Neural cell (in vitro differentiated cells): Measurements from ENCODE around the gene BRICD5. TPM values are rescaled to one million over a fixed set of nuclear protein-coding genes. Genes with fewer than 3 reads are reported as not detected.

Experiments used
- H2AFZ ChIP-seq: fragments of 200-600, 300-800 bp; sonication (generic), shearing (Covaris generic); 2 replicates; pipeline ENCODE4 v1.6.0; 2014; ENCODE audit warnings: low read depth, mild to moderate bottlenecking, antibody characterized with exemption, low read length, moderate library complexity
- H3F3A ChIP-seq: fragments of 200-600 bp; shearing (Covaris generic); 2 replicates; pipeline ENCODE4 v1.6.1; 2016; ENCODE audit warnings: mild to moderate bottlenecking, moderate library complexity, mixed read lengths, antibody characterized with exemption, low read length; ENCODE audit not compliant: insufficient read depth, poor library complexity, severe bottlenecking
- H3K27ac ChIP-seq: fragments of 200-600, 300-800 bp; sonication (generic), shearing (Covaris generic); 2 replicates; pipeline ENCODE4 v1.5.1; 2014; ENCODE audit warnings: mild to moderate bottlenecking, low read length, moderate library complexity
- H3K27me3 ChIP-seq: fragments of 300-800, 200-600 bp; sonication (generic), shearing (Covaris generic); 2 replicates; pipeline ENCODE4 v1.6.0; 2014; ENCODE audit warnings: mild to moderate bottlenecking, low read depth, low read length, moderate library complexity; ENCODE audit not compliant: insufficient read depth
- H3K36me3 ChIP-seq: fragments of 300-800, 200-600 bp; sonication (generic), shearing (Covaris generic); 2 replicates; pipeline ENCODE4 v1.5.1; 2014; ENCODE audit warnings: mild to moderate bottlenecking, antibody characterized with exemption, low read length, moderate library complexity; ENCODE audit not compliant: insufficient read depth
- H3K4me2 ChIP-seq: fragments of 300-800, 200-600 bp; sonication (generic), shearing (Covaris generic); 2 replicates; pipeline ENCODE4 v1.6.0; 2014; ENCODE audit warnings: mild to moderate bottlenecking, low read length
- H3K4me3 ChIP-seq: fragments of 300-800, 200-600 bp; sonication (generic), shearing (Covaris generic); 2 replicates; pipeline ENCODE4 v1.5.1; 2014; ENCODE audit warnings: mild to moderate bottlenecking, low read length, moderate library complexity
- H3K79me2 ChIP-seq: fragments of 200-600 bp; shearing (Covaris generic); replicated peaks from 2 replicates; pipeline ENCODE4 v1.6.0; 2014; ENCODE audit warnings: mild to moderate bottlenecking, low read length, moderate library complexity; ENCODE audit not compliant: insufficient read depth
- H3K9ac ChIP-seq: fragments of 300-800, 200-600 bp; sonication (generic), shearing (Covaris generic); 2 replicates; pipeline ENCODE4 v1.6.1; 2016; ENCODE audit warnings: mild to moderate bottlenecking, low read length, mixed read lengths
- H3K9me2 ChIP-seq: fragments of 200-600 bp; shearing (Covaris generic); 2 replicates; pipeline ENCODE4 v1.6.1; 2016; ENCODE audit warnings: mild to moderate bottlenecking, low read length, mixed read lengths; ENCODE audit not compliant: insufficient read depth
- H3K9me3 ChIP-seq: fragments of 200-600, 300-800 bp; sonication (generic), shearing (Covaris generic); 2 replicates; pipeline ENCODE4 v1.6.1; 2016; ENCODE audit warnings: mild to moderate bottlenecking, mixed run types, low read length, moderate library complexity, mixed read lengths
- H4K20me1 ChIP-seq: fragments of 200-600 bp; shearing (Covaris generic); 2 replicates; pipeline ENCODE4 v1.6.1; 2016; ENCODE audit warnings: mild to moderate bottlenecking, mixed run types; ENCODE audit not compliant: insufficient read depth
- CTCF ChIP-seq: fragments of 450-650 bp; IDR thresholded peaks from 2 replicates; pipeline ENCODE4 v1.5.1; 2014; ENCODE audit warnings: antibody characterized with exemption, mild to moderate bottlenecking, moderate library complexity; ENCODE audit not compliant: poor library complexity, severe bottlenecking
- EP300 ChIP-seq: fragments of 450-650 bp; conservative IDR thresholded peaks from 2 replicates; pipeline ENCODE4 v1.6.1; 2014; ENCODE audit warnings: antibody characterized with exemption, mild to moderate bottlenecking, moderate library complexity; ENCODE audit not compliant: poor library complexity, severe bottlenecking
- EZH2 ChIP-seq: fragments of 200-600, 300-800 bp; shearing (Covaris generic), sonication (generic); IDR thresholded peaks from 2 replicates; pipeline ENCODE4 v1.6.1; 2014; ENCODE audit warnings: antibody characterized with exemption, low read length, borderline replicate concordance, mild to moderate bottlenecking; ENCODE audit not compliant: insufficient read depth, poor library complexity, severe bottlenecking
- MXI1 ChIP-seq: fragments of 450-650 bp; conservative IDR thresholded peaks from 2 replicates; pipeline ENCODE4 v1.6.1; 2014; ENCODE audit warnings: antibody characterized with exemption, mild to moderate bottlenecking; ENCODE audit not compliant: poor library complexity, severe bottlenecking
- POLR2AphosphoS5 ChIP-seq: IDR thresholded peaks from 2 replicates; pipeline ENCODE4 v1.6.1; 2012
- RAD21 ChIP-seq: fragments of 450-650 bp; conservative IDR thresholded peaks from 2 replicates; pipeline ENCODE4 v1.6.1; 2014; ENCODE audit warnings: antibody characterized with exemption, mild to moderate bottlenecking, moderate library complexity
- REST ChIP-seq: IDR thresholded peaks from 2 replicates; pipeline ENCODE4 v1.6.1; 2012; ENCODE audit warnings: borderline replicate concordance
- SMC3 ChIP-seq: fragments of 450-650 bp; conservative IDR thresholded peaks from 2 replicates; pipeline ENCODE4 v1.6.1; 2014; ENCODE audit warnings: antibody characterized with exemption, mild to moderate bottlenecking, moderate library complexity; ENCODE audit not compliant: poor library complexity
- TAF1 ChIP-seq: IDR thresholded peaks from 2 replicates; pipeline ENCODE4 v1.6.1; 2012; ENCODE audit warnings: low read depth
- polyA plus RNA-seq: library from polyadenylated mRNA; depleted of rRNA; stranded (reverse); fragments of >200 nt; gene quantifications from 2 replicates; pipeline ENCODE4 v1.2.3, GENCODE V29; 2014

Gene BRICD5
- polyA plus RNA-seq, 1 donor from 2014 or later, result 39.2 TPM

GRCh38 chr16:2170080-2170479, 40.6 kb downstream of the BRICD5 start:
- no peaks in the 10 kb centered on the region for H3K9me3 ChIP-seq
- H3F3A ChIP-seq, result no peaks in the 10 kb centered on the region
- no peak overlapping the region for H3K4me3 ChIP-seq
- no peak overlapping the region for H3K9ac ChIP-seq
- no peak overlapping the region for H3K27ac ChIP-seq
- no peaks in the 10 kb centered on the region for H3K27me3 ChIP-seq
- H4K20me1 ChIP-seq, result no peaks in the 10 kb centered on the region
- H3K79me2 ChIP-seq, result no peaks in the 10 kb centered on the region
- no peaks in the 10 kb centered on the region for H3K9me2 ChIP-seq
- TF ChIP-seq TAF1 (no peak), MXI1 (no peak), SMC3 (no peak), REST (no peak), EP300 (no peak), RAD21 (no peak), POLR2AphosphoS5 (no peak)
- H3K36me3 ChIP-seq, result no peaks in the 10 kb centered on the region
- no peak overlapping the region for H3K4me2 ChIP-seq
- no peak overlapping the region for H2AFZ ChIP-seq

- Histone ChIP-seq H4K20me1 (no peaks in the 10 kb centered on the region), H3K9ac (no peak overlapping the region), H3K4me3 (no peak overlapping the region), H3F3A (no peaks in the 10 kb centered on the region), H3K9me2 (no peaks in the 10 kb centered on the region), H2AFZ (no peak overlapping the region), H3K36me3 (no peaks in the 10 kb centered on the region), H3K4me2 (no peak overlapping the region), H3K27me3 (no peaks in the 10 kb centered on the region), H3K9me3 (no peaks in the 10 kb centered on the region), H3K27ac (no peak overlapping the region), H3K79me2 (no peaks in the 10 kb centered on the region)
- TF ChIP-seq EZH2 (no peak), POLR2AphosphoS5 (no peak), EP300 (no peak), TAF1 (no peak), RAD21 (no peak), REST (no peak), CTCF (no peak)
These were observed 43.5 kb downstream of the BRICD5 start for GRCh38 chr16:2167068-2167638.
